ENCODE measurements around the gene GBF1. TPM values are rescaled to one million over a fixed set of nuclear protein-coding genes. Genes with fewer than 3 reads are reported as not detected.
"Not testable (repeated sequence)": the region's sequence is repeated elsewhere in the genome, so short reads cannot be mapped to it uniquely, and the experiment has no call there.

GBF1 gene
- total RNA-seq, 4 donors from 2014 or later: 32.0 to 54.7 (median 39.4) TPM

GRCh38 chr10:102297101-102297500 is 51.8 kb downstream of the GBF1 start:
- TF ChIP-seq EP300 (IDR thresholded peaks at IDR 0.05): no peak
- TF ChIP-seq, protein P1, sequence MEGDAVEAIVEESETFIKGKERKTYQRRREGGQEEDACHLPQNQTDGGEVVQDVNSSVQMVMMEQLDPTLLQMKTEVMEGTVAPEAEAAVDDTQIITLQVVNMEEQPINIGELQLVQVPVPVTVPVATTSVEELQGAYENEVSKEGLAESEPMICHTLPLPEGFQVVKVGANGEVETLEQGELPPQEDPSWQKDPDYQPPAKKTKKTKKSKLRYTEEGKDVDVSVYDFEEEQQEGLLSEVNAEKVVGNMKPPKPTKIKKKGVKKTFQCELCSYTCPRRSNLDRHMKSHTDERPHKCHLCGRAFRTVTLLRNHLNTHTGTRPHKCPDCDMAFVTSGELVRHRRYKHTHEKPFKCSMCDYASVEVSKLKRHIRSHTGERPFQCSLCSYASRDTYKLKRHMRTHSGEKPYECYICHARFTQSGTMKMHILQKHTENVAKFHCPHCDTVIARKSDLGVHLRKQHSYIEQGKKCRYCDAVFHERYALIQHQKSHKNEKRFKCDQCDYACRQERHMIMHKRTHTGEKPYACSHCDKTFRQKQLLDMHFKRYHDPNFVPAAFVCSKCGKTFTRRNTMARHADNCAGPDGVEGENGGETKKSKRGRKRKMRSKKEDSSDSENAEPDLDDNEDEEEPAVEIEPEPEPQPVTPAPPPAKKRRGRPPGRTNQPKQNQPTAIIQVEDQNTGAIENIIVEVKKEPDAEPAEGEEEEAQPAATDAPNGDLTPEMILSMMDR (IDR thresholded peaks at IDR 0.05): no peak
- no peak for TF ChIP-seq POLR2A (IDR thresholded peaks at IDR 0.05)
- TF ChIP-seq POLR2AphosphoS5 (IDR thresholded peaks at IDR 0.05): no peak
- ATAC-seq: no peak
- H3K27ac ChIP-seq: no peak overlapping the region
- no peaks in the 10 kb centered on the region for H3K36me3 ChIP-seq
- H3K9me3 ChIP-seq: no peaks in the 10 kb centered on the region
- H3K4me3 ChIP-seq: no peak overlapping the region
- H3K27me3 ChIP-seq: no peaks in the 10 kb centered on the region
- WGBS, 2 donors (ENCODE audit: low coverage in 1 of 2): 85 to 94% methylated on average over 1 of the region's 1 CpG
- H3K4me1 ChIP-seq: peaks cover 2 to 13% (median 6%) of the 10 kb centered on the region in 3 donors

GRCh38 chr10:102298899-102299298 is 53.6 kb downstream of the GBF1 start:
- no peaks in the 10 kb centered on the region for H3K9me3 ChIP-seq
- no peak overlapping the region for H3K27ac ChIP-seq
- H3K27me3 ChIP-seq: no peaks in the 10 kb centered on the region

DNA sequence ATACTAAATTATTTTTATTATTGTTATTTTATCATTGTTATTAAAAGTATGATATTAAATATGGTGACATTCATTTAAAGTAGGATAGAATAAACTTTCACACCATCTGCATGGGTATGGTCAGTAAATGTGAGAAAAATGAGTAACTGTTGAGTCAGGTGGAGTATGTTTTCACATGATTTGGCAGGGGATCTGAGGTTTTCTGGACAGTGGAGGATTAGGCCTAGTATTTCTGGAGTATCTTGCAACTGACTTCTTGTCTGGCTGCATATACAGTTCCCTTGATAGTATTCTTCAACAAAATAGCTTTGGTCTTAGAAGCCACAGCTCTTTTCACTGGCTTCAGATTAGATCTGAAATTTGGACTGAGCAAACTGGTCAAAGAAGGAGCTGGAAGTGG is 54.5 kb downstream of the GBF1 start:
- TF ChIP-seq, protein P1 (IDR thresholded peaks at IDR 0.05): no peak
- TF ChIP-seq POLR2A (IDR thresholded peaks at IDR 0.05) (no peak), EP300 (IDR thresholded peaks at IDR 0.05) (no peak), POLR2AphosphoS5 (IDR thresholded peaks at IDR 0.05) (no peak)
- no peak for ATAC-seq
- peak overlapping the region in 1 of 4 donors; percentile 54 for H3K27ac ChIP-seq
- H3K27me3 ChIP-seq: no peaks in the 10 kb centered on the region
- H3K9me3 ChIP-seq: no peaks in the 10 kb centered on the region
- no peaks in the 10 kb centered on the region for H3K36me3 ChIP-seq
- H3K4me3 ChIP-seq: no peak overlapping the region
- peaks cover 2 to 13% (median 6%) of the 10 kb centered on the region in 3 donors for H3K4me1 ChIP-seq

More at GRCh38 chr10:102298899-102299298, 53.6 kb downstream of the GBF1 start:
- H3K36me3 ChIP-seq: no peaks in the 10 kb centered on the region
- no peak for TF ChIP-seq EP300 (IDR thresholded peaks at IDR 0.05)
- TF ChIP-seq POLR2A (IDR thresholded peaks at IDR 0.05): no peak
- TF ChIP-seq, protein P1 (IDR thresholded peaks at IDR 0.05): no peak
- TF ChIP-seq POLR2AphosphoS5 (IDR thresholded peaks at IDR 0.05): no peak
- peaks cover 2 to 13% (median 6%) of the 10 kb centered on the region in 3 donors for H3K4me1 ChIP-seq
- no peak overlapping the region for H3K4me3 ChIP-seq
- no peak for ATAC-seq

GRCh38 chr10:102300278-102300843 is 55.0 kb downstream of the GBF1 start:
- Histone ChIP-seq H3K27ac (peak overlapping the region in 1 of 4 donors; percentile 54), H3K27me3 (no peaks in the 10 kb centered on the region), H3K9me3 (no peaks in the 10 kb centered on the region), H3K4me1 (peaks cover 2 to 13% (median 6%) of the 10 kb centered on the region in 3 donors), H3K4me3 (no peak overlapping the region), H3K36me3 (no peaks in the 10 kb centered on the region)
- TF ChIP-seq POLR2AphosphoS5 (IDR thresholded peaks at IDR 0.05): peak; percentile 63
- TF ChIP-seq, protein P1 (IDR thresholded peaks at IDR 0.05): no peak
- ATAC-seq: no peak
- WGBS, 2 donors (ENCODE audit: low coverage in 1 of 2): 57 to 58% methylated on average over 4 of the region's 4 CpGs

GRCh38 chr10:102300912-102301311 is 55.6 kb downstream of the GBF1 start:
- no CpG with 5 or more reads among the region's 3 CpGs for WGBS, 2 donors (ENCODE audit: low coverage in 1 of 2)
- H3K4me3 ChIP-seq, H3K27ac ChIP-seq, H3K9me3 ChIP-seq, H3K27me3 ChIP-seq, H3K36me3 ChIP-seq, ATAC-seq: not testable (repeated sequence)
- H3K4me1 ChIP-seq: peaks cover 2 to 13% (median 6%) of the 10 kb centered on the region in 3 donors

DNA sequence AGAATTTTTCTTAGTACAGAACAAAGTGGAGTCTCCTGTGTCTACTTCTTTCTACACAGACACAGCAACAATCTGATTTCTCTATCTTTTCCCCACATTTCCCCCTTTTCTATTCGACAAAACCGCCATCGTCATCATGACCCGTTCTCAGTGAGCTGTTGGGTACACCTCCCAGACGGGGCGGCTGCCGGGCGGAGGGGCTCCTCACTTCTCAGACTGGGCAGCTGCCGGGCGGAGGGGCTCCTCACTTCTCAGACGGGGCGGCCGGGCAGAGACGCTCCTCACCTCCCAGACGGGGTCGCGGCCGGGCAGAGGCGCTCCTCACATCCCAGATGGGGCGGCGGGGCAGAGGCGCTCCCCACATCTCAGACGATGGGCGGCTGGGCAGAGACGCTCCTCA is 56.0 kb downstream of the GBF1 start:
- not testable (repeated sequence) for ATAC-seq, H3K27ac ChIP-seq, H3K27me3 ChIP-seq, H3K4me3 ChIP-seq, H3K36me3 ChIP-seq, H3K9me3 ChIP-seq
- WGBS, 2 donors (ENCODE audit: low coverage in 1 of 2): no CpG with 5 or more reads among the region's 25 CpGs
- H3K4me1 ChIP-seq: peaks cover 2 to 13% (median 6%) of the 10 kb centered on the region in 3 donors

Measured in gastroesophageal sphincter (tissue), 4 donors.